Measurements from ENCODE around the gene TTLL11.

- TF ChIP-seq, protein P1, sequence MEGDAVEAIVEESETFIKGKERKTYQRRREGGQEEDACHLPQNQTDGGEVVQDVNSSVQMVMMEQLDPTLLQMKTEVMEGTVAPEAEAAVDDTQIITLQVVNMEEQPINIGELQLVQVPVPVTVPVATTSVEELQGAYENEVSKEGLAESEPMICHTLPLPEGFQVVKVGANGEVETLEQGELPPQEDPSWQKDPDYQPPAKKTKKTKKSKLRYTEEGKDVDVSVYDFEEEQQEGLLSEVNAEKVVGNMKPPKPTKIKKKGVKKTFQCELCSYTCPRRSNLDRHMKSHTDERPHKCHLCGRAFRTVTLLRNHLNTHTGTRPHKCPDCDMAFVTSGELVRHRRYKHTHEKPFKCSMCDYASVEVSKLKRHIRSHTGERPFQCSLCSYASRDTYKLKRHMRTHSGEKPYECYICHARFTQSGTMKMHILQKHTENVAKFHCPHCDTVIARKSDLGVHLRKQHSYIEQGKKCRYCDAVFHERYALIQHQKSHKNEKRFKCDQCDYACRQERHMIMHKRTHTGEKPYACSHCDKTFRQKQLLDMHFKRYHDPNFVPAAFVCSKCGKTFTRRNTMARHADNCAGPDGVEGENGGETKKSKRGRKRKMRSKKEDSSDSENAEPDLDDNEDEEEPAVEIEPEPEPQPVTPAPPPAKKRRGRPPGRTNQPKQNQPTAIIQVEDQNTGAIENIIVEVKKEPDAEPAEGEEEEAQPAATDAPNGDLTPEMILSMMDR (IDR thresholded peaks at IDR 0.05), result no peak
- no peak for TF ChIP-seq POLR2A (IDR thresholded peaks at IDR 0.05)
- TF ChIP-seq EP300 (IDR thresholded peaks at IDR 0.05), result no peak
- no peak for TF ChIP-seq POLR2AphosphoS5 (IDR thresholded peaks at IDR 0.05)
Measured at GRCh38 chr9:122135529-122135859, 42.4 kb upstream of the TTLL11 start.

Measured in suprapubic skin (tissue), 4 donors.